IPS-NIHi7 (cell line): Measurements from ENCODE around the gene SLC1A6.
"Not testable (repeated sequence)": the region's sequence is repeated elsewhere in the genome, so short reads cannot be mapped to it uniquely, and the experiment has no call there.

Experiments
- DNase-seq: peaks from one replicate; pipeline ENCODE4 v3.0.0; 2012; ENCODE audit warnings: mixed read lengths; ENCODE audit errors: extremely low spot score

The SLC1A6 gene

DNA sequence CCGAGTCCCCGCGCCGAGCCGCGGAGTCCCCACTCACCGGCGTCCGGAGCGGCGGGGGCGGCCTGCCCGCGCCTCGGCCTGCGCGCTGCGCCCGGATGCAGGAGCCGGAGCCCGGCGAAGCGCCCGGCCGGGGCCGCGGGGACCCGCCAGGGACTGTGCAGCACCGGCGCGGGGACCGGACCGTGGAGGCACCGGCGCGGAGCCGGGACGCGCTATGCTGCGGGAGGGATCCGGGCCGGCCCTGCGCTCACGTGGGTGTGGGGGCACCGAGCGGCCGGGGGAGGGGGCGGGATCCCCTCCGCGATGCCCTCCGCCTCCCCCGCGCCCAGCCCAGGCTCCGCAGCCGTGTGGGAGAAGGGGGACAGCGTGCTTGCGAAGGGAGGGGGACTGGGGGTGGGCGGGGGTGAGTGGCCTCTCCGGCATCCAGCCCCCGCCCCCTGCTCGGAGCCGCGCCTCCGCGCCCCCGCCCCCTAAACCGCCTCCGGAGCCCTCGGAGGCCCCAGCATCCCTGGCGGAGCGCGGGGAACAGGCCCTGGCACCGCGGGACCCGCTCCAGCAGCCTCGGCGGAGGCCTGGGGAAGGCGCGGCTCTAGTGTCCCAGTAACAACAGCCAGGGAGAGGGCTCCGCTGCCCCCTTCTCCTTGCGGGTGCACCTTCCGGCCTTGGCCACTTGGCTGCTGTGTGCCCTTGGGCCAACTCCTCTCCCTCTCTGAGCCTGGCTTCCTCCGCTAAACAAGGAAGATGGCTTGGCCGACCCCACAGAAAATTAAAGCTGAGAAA is at the start of gene SLC1A6:
Gene SLC1A6 (minus strand): TSS at position 389 of the 780 bp plus-strand sequence. CDS start 6,954 bp downstream, outside the sequence.
- DNase-seq, result peak; percentile 84

DNA sequence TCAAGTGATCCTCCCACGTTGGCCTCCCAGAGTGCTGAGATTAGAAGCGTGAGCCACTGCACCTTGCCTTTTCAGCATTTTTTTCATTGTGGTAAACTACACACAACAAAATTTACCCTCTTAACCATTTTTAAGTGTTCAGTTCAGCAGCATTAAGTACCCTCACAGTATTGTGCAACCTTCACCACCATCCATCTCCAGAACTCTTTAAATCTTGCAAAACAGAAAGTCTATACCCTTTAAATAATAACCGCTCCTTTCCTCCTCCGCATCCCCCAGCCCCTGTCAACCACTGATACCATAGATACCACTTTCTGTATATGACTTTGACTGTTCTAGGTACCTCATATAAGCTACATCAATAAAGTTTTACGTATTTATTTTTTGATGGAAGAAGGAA is 48.8 kb upstream of the SLC1A6 start:
- DNase-seq, result no peak

DNA sequence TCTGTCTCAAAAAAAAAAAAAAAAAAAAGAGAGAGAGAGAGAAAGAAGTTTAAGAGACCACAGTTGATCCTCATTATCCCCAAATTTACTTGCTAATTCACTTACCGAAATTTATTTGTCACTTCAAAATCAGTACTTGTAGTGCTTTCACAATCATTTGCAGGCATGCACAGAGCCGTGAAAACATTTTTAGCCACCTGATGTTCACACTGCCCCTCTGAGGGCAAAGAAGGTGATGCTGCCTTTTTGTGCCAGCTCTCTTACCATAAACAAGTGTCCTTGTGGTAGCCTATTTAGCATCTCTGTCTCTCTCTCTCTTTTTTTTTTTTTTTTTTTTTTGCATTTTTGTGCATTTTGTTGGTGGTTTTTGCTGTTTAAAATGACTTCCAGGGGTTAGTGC is 45.6 kb upstream of the SLC1A6 start:
- DNase-seq, result no peak

DNA sequence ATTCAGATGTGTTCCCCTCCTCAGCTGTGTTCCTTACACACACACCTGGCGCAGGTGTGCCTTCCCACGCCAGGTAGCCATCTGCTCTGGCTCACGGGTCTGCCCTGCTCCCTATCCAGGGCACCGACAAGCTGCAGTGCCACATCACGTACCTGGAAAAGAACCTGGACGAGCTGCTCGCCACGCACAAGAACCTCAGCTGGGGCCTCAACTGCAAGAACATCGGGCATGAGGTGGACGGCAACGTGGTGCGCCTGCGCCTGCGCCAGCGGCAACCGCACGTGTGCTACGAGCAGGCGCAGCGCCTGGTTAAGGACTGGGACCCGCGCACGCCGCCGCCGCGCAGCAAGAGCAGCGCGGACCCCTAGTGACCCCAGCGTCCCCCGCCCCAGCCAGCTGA is 43.1 kb upstream of the SLC1A6 start:
- no peak for DNase-seq

DNA sequence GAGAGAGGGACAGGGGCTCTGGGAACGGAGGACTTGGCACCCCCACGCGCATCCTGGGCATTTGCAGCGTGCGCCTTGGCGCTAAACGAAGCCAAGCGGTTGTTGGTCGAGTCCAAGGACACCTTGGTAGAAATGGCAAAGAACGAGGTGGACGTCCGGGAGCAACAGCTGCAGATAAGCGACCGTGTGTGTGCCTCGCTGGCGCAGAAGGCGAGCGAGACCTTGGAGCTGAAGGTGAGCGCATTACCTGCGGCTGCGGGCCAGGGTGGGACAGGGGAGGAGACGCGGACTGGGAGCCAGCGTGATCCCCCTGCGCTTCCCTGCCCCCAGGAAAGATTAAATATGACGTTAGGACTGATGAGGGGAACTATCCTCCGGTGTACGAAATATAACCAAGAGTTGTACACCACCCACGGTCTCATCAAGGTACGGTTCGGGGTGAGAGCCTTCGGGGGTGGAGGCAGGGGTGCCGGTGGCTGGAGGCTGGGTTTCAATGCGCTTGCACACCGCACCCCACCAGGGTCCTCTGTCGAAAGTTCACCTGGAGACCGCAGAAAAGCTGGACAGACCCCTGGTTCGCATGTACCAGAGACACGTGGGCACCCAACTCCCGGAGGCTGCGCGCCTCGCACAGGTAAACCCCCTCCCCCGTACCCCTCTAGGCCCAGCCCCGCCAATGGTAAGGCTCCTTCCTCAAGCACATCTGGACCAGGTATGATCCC is 41.8 kb upstream of the SLC1A6 start:
- no peak for DNase-seq

DNA sequence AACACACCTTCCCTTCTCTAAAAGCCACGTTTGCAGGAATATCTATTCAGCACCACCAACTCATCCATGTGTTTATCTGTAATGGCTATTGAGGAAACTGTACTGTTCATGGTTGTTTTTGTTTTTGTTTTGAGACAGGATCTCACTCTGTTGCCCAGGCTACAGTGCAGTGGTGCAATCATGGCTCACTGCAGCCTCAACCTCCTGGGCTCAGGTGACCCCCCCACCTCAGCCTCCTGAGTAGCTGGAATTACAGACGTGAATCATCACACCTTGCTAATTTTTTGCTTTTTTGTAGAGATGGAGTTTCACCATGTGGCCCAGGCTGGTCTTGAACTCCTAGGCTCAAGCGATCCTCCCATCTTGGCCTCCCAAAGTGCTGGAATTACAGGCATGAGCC is 39.2 kb upstream of the SLC1A6 start:
- DNase-seq, result not testable (repeated sequence)

DNA sequence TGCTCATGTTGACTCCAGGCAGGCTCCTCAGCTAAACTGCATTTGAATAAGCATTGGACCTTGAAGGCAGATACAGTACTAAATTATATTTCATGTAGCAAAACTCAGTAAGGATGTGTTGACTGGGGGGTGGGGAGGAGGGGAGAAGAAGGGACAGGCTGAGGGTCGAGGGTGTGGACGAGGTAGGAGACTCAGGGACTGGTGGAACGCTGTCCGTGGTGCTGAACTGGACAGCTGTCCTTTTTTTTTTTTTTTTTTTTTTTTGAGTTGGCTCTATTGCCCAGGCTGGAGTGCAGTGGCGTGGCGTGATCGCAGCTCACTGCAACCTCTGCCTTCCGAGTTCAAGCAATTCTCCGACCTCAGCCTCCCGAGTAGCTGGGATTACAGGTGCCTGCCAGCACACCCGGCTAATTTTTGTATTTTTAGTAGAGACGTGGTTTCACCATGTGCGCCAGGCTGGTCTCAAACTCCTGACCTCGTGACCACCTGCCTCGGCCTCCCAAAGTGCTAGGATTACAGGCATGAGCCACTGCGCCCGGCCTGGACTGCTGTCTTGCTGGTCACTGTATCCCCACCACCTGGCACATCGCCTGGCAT is 36.4 kb upstream of the SLC1A6 start:
- DNase-seq, result peak; percentile 53

DNA sequence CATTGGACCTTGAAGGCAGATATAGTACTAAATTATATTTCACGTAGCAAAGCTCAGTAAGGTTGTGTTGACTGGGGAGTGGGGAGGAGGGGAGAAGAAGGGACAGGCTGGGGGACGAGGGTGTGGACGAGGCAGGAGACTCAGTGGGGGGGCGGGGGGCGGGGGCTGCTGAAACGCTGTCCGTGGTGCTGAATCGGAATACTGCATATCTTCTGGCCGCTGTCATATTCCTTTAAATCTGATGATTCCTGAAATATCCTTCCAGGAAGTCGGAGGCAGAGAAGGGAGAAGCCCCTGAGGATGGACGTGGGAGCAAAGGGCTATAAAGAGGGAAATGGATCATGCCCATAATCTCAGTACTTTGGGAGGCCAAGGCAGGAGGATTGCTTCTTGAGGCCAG is 34.9 kb upstream of the SLC1A6 start:
- no peak for DNase-seq

DNA sequence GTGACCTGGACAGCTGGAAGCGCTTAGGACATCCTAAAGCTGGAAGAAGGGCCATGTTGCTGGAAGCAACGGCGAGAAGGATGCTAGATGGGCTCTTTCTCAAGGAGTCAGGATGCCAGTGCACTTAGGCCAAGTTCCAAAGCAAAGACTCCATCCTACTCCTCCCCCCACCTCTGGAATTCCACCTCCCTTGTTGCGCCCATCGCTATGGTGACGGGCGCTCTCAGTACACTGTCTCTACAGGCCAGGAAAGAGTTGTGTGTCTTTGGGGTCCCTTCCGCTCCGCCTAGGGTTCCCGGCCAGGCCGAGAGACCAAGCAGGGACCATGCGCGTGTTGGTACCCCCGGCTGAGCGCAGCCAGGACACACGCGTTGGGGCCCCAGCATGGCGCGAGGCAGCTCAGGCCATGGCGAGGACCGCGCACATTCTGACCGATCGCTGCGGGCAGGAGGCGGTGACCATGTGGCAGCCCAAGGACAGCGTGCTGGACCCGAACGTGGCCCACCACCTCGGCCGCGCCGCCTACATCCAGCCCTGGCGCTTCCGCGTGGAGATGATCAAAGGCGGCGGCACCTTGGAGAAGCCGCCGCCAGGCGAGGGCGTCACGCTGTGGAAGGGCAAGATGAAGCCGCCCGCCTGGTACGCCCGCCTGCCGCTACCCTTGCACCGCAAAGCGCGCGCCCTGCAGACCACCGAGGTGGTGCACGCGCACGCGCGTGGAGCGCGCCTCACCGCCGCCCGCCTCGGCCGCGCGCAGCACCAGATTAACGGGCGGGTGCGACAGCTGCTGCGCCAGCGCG is 31.0 kb upstream of the SLC1A6 start:
- DNase-seq, result peak; percentile 66

DNA sequence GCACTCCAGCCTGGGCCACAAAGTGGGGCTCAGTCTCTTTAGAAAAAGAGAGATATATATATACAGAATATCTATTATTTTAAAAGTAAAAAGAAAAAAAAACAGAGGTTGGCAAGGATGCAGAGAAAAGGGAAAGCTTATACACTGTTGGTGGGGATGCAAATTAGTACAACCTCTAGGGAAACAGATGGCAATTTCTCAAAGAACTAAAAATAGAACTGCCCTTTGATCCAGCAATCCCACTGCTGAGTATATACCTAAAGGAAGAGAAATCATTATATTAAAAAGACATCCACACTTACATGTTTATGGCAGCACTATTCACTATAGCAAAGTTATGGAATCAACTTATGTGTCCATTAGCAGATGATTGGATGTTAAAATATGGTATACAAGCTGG is 28.6 kb upstream of the SLC1A6 start:
- DNase-seq, result no peak

DNA sequence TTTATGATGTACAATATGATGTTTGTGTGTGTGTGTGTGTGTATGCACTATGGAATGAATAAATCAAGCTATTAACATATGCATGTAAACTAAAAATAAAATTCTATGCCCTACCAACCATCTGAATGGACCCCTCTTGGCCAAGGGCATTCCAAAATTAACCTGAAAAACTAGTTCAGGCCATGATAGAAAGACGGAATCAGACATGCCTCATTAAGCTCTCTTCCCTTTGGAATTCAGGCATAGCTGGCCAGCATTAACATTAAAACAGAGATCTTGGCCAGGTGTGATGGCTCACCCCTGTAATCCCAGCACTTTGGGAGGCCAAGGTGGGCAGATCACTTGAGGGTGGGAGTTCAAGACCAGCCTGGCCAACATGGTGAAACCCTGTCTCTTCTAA is 18.3 kb upstream of the SLC1A6 start:
- no peak for DNase-seq

DNA sequence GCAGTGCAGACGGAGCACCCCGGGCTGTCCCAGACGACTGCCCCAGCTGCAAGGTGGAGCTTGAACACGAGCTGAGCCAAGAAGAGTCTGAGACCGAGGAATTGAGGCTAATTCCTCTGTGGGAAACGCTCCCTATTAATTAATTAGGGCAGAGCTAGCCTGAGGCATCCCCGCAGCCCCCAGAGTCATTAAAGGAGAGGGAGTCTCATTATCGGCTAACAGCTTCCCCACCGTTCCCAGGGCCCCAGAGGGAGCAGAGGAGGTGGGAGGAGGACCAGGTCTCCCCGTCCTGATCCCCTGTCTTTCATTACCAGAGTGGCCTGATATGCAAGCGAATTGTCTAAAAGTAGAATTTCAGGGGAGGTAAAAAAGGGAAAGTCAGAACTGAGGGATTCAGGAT is 13.1 kb upstream of the SLC1A6 start:
- DNase-seq, result no peak

DNA sequence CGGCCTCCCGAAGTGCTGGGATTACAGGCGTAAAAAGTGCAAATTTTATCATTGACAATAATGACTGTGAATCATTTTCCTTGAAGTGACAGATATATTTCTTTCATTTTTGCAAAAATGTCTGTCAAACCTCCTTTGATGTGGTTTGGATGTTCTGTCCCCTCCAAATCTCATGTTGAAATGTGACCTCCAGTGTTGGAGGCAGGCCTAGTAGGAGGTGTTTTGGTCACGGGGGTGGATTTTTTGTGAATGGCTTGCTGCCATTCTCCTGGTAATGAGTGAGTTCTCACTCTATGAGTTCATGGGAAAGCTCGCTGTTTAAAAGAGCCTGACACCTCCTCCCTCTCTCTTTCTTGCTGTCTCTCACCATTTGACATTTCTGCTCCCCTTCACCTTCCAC is 5.5 kb upstream of the SLC1A6 start:
- no peak for DNase-seq

DNA sequence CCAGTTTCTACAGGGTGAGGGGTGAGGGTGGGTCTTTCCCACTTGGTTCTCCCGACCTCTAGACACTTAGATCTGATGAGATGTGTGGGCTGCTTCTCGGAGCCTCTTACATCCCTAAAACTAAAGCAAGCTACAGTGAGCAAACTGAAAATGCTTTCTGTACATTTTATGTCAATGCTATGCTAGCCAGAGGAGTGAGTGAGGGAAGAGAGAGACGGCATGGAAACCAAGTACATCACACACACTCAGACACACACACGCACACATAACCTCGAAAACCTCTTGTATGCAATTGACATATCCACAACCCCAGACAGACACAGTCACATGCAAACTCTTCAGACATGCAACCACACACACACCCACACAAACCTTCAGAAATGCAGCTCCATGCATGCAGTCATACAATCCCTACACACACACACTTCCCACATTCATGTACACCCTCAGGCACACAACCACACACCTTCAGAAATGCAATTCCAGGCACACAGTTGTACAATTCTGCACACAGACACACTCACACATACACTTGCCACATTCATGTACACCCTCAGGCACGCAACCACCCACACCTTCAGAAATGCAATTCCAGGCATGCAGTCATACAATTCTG is 1.4 kb downstream of the SLC1A6 start:
- no peak for DNase-seq

DNA sequence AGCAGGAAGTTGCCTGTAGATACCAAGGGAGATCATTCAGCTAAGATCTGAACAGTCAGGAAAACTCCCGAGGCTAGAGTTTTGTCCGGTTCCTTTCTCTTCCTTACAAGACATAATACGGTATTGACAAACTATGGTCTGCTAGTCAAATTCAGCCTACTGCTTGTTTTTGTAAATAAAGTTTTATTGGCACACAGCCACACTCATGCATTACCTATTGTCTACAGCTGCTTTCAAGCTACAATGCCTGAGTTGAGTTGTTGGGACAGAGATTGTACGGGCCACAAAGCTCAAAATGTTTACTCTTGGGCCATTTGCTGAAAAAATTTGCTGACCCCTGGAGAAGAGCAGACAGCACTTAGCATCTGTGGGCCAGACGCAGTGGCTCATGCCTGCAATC is 2.5 kb downstream of the SLC1A6 start:
- no peak for DNase-seq

DNA sequence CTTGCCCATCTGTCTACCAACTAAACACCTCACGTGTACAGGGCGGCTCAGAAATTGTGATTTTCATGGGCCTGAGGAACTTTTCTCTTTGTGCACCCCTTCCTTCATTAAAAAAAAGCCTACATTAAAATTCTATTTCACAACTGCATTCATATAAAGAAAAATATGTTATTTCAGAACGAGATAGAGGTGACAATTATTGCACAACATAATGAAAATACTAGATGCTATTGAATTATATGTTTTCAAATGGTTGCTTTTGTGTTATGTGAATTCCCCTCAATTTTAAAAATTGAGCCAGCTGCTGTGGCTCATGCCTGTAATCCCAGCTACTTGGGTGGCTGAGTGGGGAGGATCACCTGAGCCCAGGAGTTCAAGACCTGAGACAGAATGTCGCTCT is 5.2 kb downstream of the SLC1A6 start:
- DNase-seq, result no peak

DNA sequence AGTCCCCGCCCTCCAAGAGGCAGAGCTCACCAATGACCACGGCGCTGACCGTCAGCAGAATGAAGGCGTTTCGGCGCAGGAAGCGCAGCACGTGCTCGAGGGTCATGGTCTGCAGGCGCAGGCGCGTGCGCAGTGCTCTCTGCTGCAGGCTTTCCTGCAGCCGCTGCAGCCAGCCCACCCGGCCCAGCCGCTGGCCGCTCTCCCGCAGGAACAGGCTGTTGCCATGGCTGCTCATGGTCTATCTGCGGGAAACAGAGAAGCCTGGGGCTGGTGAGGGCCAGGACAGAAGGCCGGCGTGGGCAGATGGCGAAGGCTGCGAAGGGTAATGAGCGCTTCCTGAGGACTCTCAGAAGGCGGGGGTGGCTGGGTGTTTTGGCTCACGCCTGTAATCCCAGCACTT is 7.0 kb downstream of the SLC1A6 start:
- no peak for DNase-seq

DNA sequence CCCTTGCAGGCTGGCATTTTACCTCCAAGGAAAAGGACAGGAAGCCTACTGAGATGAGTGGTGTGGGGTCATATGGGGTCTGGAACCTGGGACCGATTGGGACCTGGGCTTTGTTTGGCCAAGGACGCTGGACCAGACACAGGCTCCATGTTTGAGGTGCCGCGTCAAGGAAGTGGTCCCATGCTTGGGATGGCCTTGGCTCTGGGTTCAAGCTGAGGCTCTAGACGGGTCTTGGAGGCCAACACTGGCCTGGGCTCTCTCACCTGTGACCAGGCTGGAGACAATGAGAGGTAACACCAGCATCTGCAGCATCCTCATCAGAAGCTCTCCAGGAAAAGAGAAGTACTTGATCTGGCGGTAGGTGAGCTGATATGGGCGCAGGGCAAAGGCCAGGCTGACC is 8.2 kb downstream of the SLC1A6 start:
- no peak for DNase-seq

DNA sequence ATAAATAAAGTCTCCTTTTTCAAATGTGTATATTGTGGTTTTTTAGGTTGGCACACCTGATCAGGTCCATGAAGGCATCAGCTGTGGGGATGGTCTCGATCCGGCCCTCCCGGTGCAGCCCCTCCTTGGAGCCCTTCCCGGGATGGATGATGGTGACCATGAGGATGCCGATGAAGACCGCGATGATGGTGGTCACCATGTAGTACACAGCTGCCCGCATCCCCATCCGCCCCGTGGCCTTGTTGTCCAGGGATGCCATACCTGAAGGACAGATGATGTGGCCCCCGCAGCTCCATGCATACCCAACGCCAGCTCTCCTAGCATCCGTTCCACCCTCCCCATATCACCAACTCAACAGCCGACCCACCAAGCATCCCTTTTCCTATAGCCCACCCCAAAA is 11.4 kb downstream of the SLC1A6 start:
- no peak for DNase-seq

DNA sequence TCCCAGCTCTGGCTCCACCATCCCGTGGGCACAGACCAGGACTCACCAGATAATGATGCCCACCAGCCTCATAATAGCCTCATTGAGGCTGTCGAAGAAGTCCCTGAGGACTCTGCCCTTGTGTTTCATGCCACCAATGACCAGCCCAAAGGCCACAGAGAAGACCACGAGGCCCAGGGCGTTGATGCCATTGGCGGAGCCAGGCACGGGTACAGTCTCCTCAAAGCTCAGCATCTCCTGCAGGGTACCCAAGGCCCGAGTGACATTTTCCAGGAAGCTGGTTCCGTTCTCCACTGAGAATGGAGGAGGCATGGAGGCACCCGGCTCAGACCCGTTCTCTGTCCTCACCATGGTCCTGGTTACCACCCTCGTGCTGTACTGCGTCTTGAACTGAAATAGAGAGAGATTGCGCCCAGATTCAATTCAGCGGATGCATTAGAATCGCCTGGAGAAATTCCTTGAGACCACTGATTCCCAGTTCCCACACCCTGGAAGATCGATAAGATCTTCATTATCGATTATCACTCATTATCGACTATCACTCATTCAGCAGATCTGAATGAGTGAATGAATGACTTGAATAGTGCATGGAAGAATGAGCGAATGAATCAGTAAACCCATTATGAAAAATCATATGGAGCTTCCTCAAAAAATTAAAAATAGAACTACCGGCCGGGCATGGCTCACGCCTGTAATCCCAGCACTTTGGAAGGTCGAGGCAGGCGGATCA is 17.5 kb downstream of the SLC1A6 start:
- DNase-seq, result no peak

DNA sequence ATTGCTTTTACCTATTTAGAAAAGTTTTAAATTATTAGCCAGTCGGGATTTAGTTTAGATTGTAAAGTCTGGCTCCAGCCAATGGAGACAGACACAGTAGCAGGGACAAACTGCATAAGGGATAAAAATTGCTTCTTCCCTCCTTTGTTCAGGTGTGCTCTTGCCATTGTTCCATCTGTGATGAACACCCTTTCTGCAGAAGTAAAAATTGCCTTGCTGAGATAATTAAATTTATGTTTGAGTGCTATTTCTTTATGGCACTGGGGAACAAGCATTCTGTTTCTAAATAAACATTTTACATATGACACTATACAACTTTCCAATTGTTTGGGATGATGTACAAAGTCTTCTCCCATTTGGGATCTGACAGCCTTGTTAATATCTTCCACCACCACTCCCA is 20.4 kb downstream of the SLC1A6 start:
- no peak for DNase-seq
